Erythroblast (primary cell): ENCODE measurements around the gene PAXIP1.

ENCODE experiments used
- GATA1 ChIP-seq: IDR thresholded peaks from 2 replicates; pipeline ENCODE4 v1.6.1; 2011; ENCODE audit warnings: low read depth, mild to moderate bottlenecking, control low read depth, low read length, moderate library complexity
- POLR2A ChIP-seq: IDR thresholded peaks from 2 replicates; pipeline ENCODE4 v1.6.1; 2011; ENCODE audit warnings: mild to moderate bottlenecking, low read length

GRCh38 chr7:154990964-154991540 is 11.9 kb downstream of the PAXIP1 start:
- TF ChIP-seq POLR2A (no peak), GATA1 (no peak)
